ENCODE data around the gene HOXD11.

DNA sequence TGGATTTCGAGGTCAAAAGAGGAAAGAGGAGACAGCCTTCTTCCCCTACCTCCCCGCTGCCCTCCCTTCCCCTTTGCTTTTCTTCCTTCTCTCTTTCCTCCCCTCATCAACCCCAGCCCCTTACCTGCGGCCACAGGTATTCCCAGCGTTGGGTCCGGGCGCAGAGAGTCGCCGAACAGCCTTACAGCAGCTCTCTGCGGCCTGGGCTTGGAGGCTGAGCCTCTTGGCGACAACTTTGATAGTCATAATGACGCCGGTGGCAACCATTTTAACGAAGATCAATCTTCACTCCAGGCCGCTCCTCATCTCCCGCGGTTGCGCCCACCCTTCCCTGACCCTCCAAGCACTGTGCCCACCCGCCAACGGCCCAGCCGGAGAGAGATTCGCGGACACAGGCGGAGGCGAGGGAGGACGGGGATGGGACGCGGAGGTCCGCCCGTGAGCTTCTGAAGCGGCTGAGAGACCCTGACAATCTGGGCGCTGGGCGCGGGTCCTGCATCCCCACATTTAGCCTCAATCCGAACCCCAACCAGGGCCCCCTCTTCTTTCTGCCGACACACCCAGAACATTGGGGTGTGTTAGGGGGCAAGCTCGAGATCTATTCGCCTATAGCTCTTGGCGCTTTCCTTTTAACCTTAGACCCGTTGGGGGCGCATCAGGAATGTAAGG is 21.8 kb upstream of the HOXD11 start:
- TF ChIP-seq, protein P1, sequence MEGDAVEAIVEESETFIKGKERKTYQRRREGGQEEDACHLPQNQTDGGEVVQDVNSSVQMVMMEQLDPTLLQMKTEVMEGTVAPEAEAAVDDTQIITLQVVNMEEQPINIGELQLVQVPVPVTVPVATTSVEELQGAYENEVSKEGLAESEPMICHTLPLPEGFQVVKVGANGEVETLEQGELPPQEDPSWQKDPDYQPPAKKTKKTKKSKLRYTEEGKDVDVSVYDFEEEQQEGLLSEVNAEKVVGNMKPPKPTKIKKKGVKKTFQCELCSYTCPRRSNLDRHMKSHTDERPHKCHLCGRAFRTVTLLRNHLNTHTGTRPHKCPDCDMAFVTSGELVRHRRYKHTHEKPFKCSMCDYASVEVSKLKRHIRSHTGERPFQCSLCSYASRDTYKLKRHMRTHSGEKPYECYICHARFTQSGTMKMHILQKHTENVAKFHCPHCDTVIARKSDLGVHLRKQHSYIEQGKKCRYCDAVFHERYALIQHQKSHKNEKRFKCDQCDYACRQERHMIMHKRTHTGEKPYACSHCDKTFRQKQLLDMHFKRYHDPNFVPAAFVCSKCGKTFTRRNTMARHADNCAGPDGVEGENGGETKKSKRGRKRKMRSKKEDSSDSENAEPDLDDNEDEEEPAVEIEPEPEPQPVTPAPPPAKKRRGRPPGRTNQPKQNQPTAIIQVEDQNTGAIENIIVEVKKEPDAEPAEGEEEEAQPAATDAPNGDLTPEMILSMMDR (IDR thresholded peaks at IDR 0.05) = no peak
- TF ChIP-seq POLR2A (IDR thresholded peaks at IDR 0.05) = no peak

Measured in heart left ventricle (tissue), 13 donors.